Neural progenitor cell (in vitro differentiated cells): ENCODE results near the gene CRYBA4. TPM values are rescaled to one million over a fixed set of nuclear protein-coding genes. Genes with fewer than 3 reads are reported as not detected.

ENCODE experiments used
- DNase-seq: peaks from one replicate; pipeline ENCODE4 v3.0.0-alpha.2; 2016; ENCODE audit warnings: low spot score
- H2AFZ ChIP-seq: fragments of 200-600 bp; sonication (generic); replicated peaks from 2 replicates; pipeline ENCODE4 v1.6.1; 2016; ENCODE audit warnings: antibody characterized with exemption
- H3F3A ChIP-seq: fragments of 200-600 bp; sonication (generic); 2 replicates; pipeline ENCODE4 v1.6.1; 2016; ENCODE audit warnings: antibody characterized with exemption, low read depth
- H3K27ac ChIP-seq: fragments of 200-600 bp; sonication (generic); 2 replicates; pipeline ENCODE4 v1.5.1; 2016; ENCODE audit warnings: mild to moderate bottlenecking
- H3K27me3 ChIP-seq: fragments of 200-600 bp; sonication (generic); 2 replicates; pipeline ENCODE4 v1.6.1; 2016; ENCODE audit warnings: mild to moderate bottlenecking, moderate library complexity
- H3K36me3 ChIP-seq: fragments of 200-600 bp; sonication (generic); 2 replicates; pipeline ENCODE4 v1.5.1; 2016
- H3K4me1 ChIP-seq: fragments of 200-600 bp; sonication (generic); 2 replicates; pipeline ENCODE4 v1.6.1; 2016; ENCODE audit warnings: mixed run types
- H3K4me2 ChIP-seq: fragments of 200-600 bp; sonication (generic); 2 replicates; pipeline ENCODE4 v1.6.1; 2016
- H3K4me3 ChIP-seq: fragments of 200-600 bp; sonication (generic); 2 replicates; pipeline ENCODE4 v1.5.1; 2016
- H3K79me2 ChIP-seq: fragments of 200-600 bp; sonication (generic); 2 replicates; pipeline ENCODE4 v1.6.1; 2016; ENCODE audit warnings: low read depth
- H3K9ac ChIP-seq: fragments of 200-600 bp; sonication (generic); 2 replicates; pipeline ENCODE4 v1.6.1; 2016
- H3K9me3 ChIP-seq: fragments of 200-600 bp; sonication (generic); 2 replicates; pipeline ENCODE4 v1.5.1; 2016; ENCODE audit warnings: low read depth
- H4K20me1 ChIP-seq: fragments of 200-600 bp; sonication (generic); 2 replicates; pipeline ENCODE4 v1.6.1; 2016; ENCODE audit warnings: low read depth
- H3K27ac Mint-ChIP-seq: 3 replicates; pipeline ENCODE4 v1.8.0; 2021; ENCODE audit warnings: mixed read lengths
- H3K27me3 Mint-ChIP-seq: 2 replicates; pipeline ENCODE4 v1.8.0; 2022; ENCODE audit warnings: low read depth, mild to moderate bottlenecking, inconsistent platforms, moderate library complexity, mixed read lengths; ENCODE audit not compliant: insufficient read depth
- H3K36me3 Mint-ChIP-seq: 3 replicates; pipeline ENCODE4 v1.8.0; 2021; ENCODE audit warnings: mixed read lengths
- H3K4me1 Mint-ChIP-seq: 3 replicates; pipeline ENCODE4 v1.8.0; 2021; ENCODE audit warnings: mixed read lengths
- H3K4me3 Mint-ChIP-seq: 3 replicates; pipeline ENCODE4 v1.8.0; 2021; ENCODE audit warnings: mild to moderate bottlenecking, moderate library complexity, mixed read lengths
- H3K9me3 Mint-ChIP-seq: 3 replicates; pipeline ENCODE4 v1.8.0; 2020; ENCODE audit warnings: mixed read lengths
- EZH2 ChIP-seq: fragments of 200-600 bp; sonication (generic); IDR thresholded peaks from 2 replicates; pipeline ENCODE4 v1.6.1; 2017; ENCODE audit warnings: antibody characterized with exemption, mild to moderate bottlenecking, moderate library complexity
- EZH2phosphoT487 ChIP-seq: fragments of 200-600 bp; sonication (generic); IDR thresholded peaks from 2 replicates; pipeline ENCODE4 v1.6.1; 2017; ENCODE audit warnings: antibody characterized with exemption
- total RNA-seq: library from RNA; depleted of rRNA; stranded (reverse); fragments of >200 nt; gene quantifications from 2 replicates; pipeline ENCODE4 v1.2.3, GENCODE V29; 2015; ENCODE audit warnings: low replicate concordance
- TF ChIP-seq, protein P1 (sequence below): fragments of 200-600 bp; sonication (generic); IDR thresholded peaks from 2 replicates; pipeline ENCODE4 v1.5.1; 2017; ENCODE audit warnings: antibody characterized with exemption, mild to moderate bottlenecking

CRYBA4 gene
- total RNA-seq, 1 donor from 2014 or later, result 1.1 TPM

DNA sequence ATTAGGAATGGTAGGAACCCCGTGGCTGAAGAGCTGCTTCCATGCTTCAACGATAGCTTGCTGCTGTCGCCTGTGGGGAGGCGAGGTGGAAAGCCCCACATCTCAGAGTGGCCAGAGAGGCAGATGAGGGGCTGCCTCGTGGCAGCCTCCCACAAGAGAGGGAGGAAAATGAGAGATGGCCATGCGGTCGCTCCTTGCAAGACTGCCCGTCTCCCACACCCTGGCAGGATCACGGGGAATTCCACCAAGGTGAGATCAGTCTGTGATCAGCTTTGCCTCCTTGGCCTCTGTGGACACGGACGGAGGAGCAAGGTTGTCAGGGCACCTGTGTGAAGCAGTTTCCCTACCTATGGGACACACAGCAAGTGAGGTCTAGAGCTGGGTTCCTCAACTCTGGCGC, 3.0 kb downstream of the CRYBA4 start:
- no peaks in the 10 kb centered on the region for H3K9me3 Mint-ChIP-seq
- H3K36me3 ChIP-seq, result no peaks in the 10 kb centered on the region
- no peak overlapping the region for H3K4me3 Mint-ChIP-seq

DNA sequence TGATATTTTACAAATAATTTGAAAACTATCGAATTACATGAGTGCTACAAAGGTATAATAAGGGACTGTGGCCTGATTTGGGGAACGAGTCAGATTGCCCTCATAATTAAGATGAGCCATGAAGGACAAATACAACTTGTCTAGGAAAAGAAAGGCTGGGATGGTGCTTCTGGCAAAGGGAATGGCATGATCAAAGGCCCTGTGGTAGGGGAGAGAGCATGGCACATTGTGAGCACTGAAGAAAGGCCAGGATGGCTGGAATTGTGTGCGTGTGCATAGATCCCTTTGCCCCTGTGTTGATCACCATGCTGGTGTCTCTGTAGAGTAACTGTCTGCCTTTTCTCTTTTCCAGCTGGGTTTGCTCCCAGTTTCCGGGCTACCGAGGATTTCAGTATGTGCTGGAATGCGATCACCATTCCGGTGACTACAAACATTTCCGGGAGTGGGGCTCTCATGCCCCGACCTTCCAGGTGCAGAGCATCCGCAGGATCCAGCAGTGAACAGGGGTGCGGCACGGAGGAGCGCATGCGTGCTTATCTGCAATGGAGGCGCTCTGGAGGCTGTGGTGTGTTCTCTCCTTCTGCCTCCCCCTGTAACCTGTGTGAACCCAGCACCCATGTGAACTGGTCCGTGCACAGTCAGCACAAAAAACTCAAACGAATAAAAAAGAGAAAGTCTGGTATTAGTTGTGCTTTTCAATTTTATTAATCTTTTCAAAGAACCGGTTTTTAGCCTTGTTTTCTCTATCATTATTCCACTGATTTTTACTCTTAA, 8.4 kb downstream of the CRYBA4 start:
- H3K36me3 ChIP-seq, result no peaks in the 10 kb centered on the region
- H3K9me3 Mint-ChIP-seq, result peaks cover 9% of the 10 kb centered on the region
- no peaks in the 10 kb centered on the region for H4K20me1 ChIP-seq
- TF ChIP-seq EZH2phosphoT487 (no peak), EZH2 (no peak)
- TF ChIP-seq, protein P1, sequence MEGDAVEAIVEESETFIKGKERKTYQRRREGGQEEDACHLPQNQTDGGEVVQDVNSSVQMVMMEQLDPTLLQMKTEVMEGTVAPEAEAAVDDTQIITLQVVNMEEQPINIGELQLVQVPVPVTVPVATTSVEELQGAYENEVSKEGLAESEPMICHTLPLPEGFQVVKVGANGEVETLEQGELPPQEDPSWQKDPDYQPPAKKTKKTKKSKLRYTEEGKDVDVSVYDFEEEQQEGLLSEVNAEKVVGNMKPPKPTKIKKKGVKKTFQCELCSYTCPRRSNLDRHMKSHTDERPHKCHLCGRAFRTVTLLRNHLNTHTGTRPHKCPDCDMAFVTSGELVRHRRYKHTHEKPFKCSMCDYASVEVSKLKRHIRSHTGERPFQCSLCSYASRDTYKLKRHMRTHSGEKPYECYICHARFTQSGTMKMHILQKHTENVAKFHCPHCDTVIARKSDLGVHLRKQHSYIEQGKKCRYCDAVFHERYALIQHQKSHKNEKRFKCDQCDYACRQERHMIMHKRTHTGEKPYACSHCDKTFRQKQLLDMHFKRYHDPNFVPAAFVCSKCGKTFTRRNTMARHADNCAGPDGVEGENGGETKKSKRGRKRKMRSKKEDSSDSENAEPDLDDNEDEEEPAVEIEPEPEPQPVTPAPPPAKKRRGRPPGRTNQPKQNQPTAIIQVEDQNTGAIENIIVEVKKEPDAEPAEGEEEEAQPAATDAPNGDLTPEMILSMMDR, result no peak
- H3K79me2 ChIP-seq, result no peaks in the 10 kb centered on the region
- no peaks in the 10 kb centered on the region for H3K27me3 ChIP-seq
- H3K9ac ChIP-seq, result no peak overlapping the region
- no peaks in the 10 kb centered on the region for H3K36me3 Mint-ChIP-seq
- no peaks in the 10 kb centered on the region for H3F3A ChIP-seq
- H3K4me2 ChIP-seq, result no peak overlapping the region
- no peak overlapping the region for H3K4me3 ChIP-seq
- H3K27me3 Mint-ChIP-seq, result peaks cover 1% of the 10 kb centered on the region
- H2AFZ ChIP-seq, result no peak overlapping the region
- H3K4me1 ChIP-seq, result peaks cover 8% of the 10 kb centered on the region
- peaks cover 3% of the 10 kb centered on the region for H3K4me1 Mint-ChIP-seq
- DNase-seq, result no peak
- H3K27ac Mint-ChIP-seq, result no peak overlapping the region
- no peak overlapping the region for H3K27ac ChIP-seq
- H3K9me3 ChIP-seq, result no peaks in the 10 kb centered on the region
- H3K4me3 Mint-ChIP-seq, result no peak overlapping the region

More for the DNA sequence above, 3.0 kb downstream of the CRYBA4 start:
- Mint-ChIP-seq H3K27me3 (peaks cover 21% of the 10 kb centered on the region), H3K36me3 (no peaks in the 10 kb centered on the region), H3K27ac (no peak overlapping the region), H3K4me1 (peaks cover 4% of the 10 kb centered on the region)
- Histone ChIP-seq H3K4me3 (no peak overlapping the region), H4K20me1 (no peaks in the 10 kb centered on the region), H2AFZ (no peak overlapping the region), H3K9ac (no peak overlapping the region), H3K79me2 (no peaks in the 10 kb centered on the region), H3K27ac (no peak overlapping the region), H3K9me3 (no peaks in the 10 kb centered on the region), H3K4me1 (peaks cover 13% of the 10 kb centered on the region), H3K4me2 (no peak overlapping the region), H3K27me3 (no peaks in the 10 kb centered on the region), H3F3A (peaks cover 3% of the 10 kb centered on the region)
- TF ChIP-seq, protein P1, result no peak
- no peak for TF ChIP-seq EZH2phosphoT487
- no peak for TF ChIP-seq EZH2
- DNase-seq, result no peak

DNA sequence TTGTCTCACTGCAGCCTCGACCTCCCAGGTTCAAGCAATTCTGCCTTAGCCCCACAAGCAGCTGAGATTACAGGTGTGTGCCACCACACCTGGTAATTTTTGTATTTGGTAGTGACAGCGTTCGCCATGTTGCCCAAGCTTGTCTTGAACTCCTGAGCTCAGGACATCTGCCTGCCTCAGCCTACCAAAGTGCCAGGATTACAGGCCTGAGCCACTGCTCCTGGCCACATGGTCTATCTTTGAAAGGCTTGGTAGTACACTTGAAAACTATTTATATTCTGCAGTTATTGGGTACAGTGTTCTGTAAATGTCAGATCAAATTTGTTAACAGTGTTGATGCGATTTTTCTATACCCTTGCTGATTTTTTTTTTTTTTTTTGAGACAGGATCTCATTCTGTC, 9.5 kb downstream of the CRYBA4 start:
- no peak overlapping the region for H2AFZ ChIP-seq
- Mint-ChIP-seq H3K4me1 (peaks cover 3% of the 10 kb centered on the region), H3K4me3 (no peak overlapping the region), H3K27ac (no peak overlapping the region), H3K36me3 (no peaks in the 10 kb centered on the region), H3K9me3 (peaks cover 9% of the 10 kb centered on the region), H3K27me3 (peaks cover under 1% of the 10 kb centered on the region)
- no peaks in the 10 kb centered on the region for H3K36me3 ChIP-seq
- no peaks in the 10 kb centered on the region for H3K9me3 ChIP-seq
- no peak for DNase-seq
- H3K27ac ChIP-seq, result no peak overlapping the region
- no peak overlapping the region for H3K4me2 ChIP-seq
- peaks cover 8% of the 10 kb centered on the region for H3K4me1 ChIP-seq
- no peaks in the 10 kb centered on the region for H3F3A ChIP-seq
- H3K79me2 ChIP-seq, result no peaks in the 10 kb centered on the region
- no peaks in the 10 kb centered on the region for H4K20me1 ChIP-seq
- no peaks in the 10 kb centered on the region for H3K27me3 ChIP-seq
- H3K4me3 ChIP-seq, result no peak overlapping the region
- no peak overlapping the region for H3K9ac ChIP-seq
- TF ChIP-seq, protein P1, result no peak
- TF ChIP-seq EZH2phosphoT487 (no peak), EZH2 (no peak)
